GM12872 (cell line): ENCODE measurements around the gene GIT2.

Source experiments
- TF ChIP-seq, protein P1 (sequence below): IDR thresholded peaks from 3 replicates; pipeline ENCODE4 v1.5.1; 2011; ENCODE audit warnings: low read depth, mild to moderate bottlenecking, low read length, moderate library complexity; ENCODE audit not compliant: insufficient read depth

GIT2 gene

DNA sequence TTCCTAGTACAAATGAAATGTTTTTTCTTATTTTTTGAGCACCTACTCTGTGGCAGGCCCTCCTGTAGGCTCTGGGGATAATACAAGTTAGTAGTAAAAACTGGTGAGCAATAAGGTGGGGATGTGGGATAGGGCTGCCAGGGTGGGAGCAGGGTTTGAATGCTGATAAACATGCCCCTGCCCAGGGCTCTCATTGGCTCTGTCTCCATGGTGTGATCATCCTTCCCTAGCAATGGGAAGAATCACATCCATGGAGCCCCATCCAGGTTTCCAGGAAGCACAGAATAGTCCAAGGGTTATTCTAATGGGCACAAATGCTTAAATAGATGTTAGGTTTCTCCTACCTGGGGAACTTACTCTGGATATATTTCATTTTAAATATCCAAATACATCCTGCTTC lies 45.5 kb downstream of the GIT2 start:
- TF ChIP-seq, protein P1, sequence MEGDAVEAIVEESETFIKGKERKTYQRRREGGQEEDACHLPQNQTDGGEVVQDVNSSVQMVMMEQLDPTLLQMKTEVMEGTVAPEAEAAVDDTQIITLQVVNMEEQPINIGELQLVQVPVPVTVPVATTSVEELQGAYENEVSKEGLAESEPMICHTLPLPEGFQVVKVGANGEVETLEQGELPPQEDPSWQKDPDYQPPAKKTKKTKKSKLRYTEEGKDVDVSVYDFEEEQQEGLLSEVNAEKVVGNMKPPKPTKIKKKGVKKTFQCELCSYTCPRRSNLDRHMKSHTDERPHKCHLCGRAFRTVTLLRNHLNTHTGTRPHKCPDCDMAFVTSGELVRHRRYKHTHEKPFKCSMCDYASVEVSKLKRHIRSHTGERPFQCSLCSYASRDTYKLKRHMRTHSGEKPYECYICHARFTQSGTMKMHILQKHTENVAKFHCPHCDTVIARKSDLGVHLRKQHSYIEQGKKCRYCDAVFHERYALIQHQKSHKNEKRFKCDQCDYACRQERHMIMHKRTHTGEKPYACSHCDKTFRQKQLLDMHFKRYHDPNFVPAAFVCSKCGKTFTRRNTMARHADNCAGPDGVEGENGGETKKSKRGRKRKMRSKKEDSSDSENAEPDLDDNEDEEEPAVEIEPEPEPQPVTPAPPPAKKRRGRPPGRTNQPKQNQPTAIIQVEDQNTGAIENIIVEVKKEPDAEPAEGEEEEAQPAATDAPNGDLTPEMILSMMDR = no peak

DNA sequence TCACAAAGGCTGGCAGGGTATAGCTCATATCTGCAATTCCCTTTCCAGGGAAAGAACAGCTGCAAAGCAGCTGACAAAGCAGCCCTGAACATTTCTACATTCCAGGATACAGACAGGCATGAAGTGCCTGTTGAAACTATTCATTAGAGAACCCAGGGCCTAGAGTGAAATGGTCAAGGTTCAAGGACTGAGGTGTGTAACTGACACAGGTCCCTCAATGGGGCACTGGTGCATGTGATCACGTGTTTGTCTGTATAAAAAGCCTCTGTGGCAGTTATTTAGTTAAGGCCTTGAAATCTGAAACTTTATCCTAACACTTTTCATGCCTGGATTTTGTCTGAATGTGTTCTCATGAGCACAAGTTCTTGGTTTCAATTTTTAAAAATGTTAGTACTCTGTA lies 47.1 kb downstream of the GIT2 start:
- TF ChIP-seq, protein P1 = no peak

DNA sequence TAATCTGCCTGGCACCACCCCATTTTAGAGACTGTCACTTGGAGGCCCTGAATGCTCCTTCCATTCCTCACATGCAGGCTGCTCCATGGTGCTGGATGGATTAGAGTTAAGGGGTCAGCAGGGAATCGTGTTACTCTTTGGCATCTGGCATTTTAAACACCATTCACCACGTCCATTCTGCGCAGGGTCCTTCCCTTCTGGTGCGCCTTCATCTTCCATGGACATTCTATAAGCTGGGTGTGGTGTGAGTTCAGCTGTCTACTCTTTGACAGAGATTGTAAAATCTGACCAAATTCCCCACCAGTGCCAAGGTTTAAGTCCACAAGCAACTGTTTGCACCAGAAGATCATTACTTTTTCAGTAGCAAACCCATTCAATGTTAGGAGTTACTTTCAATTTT lies 47.8 kb downstream of the GIT2 start:
- TF ChIP-seq, protein P1 = no peak

DNA sequence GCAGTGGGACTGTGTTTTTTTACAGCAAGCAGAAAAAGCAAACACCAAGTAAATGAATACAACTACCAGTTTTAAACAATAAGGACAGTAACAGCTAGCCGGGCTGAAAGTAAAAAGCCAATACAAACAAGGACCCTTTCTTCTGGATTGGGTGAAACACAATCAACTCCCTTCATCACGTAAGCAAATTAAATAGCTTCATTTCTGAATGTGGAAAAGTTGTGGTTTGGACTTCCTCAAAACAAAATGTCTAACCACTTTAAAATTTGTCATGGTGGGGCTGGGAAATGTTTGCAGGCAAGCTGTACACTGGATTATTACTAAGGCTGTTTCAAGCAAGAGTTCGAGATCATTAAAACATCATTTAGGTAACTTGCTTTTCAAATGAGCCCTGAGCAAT lies 48.6 kb downstream of the GIT2 start:
- TF ChIP-seq, protein P1 = no peak

DNA sequence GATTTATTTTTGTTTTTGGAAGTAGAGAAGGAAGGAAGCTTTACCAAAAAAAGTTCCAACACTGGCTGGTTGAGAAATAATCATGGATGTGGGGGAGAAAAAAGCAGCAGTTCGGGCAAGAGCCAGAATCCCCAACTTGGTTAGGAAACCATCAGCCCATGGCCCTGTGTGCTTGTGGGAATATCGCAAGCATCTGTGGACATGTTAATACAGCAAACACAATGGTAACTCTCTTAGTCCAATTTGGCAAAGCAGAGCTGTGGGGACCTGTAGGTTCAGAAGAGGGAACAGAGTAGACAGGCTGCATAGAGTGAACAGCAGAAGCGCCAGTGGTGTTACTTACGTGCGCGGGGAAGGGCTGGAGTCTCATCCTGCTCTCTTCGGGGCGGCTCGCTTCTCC lies 49.3 kb downstream of the GIT2 start:
- TF ChIP-seq, protein P1 = no peak

DNA sequence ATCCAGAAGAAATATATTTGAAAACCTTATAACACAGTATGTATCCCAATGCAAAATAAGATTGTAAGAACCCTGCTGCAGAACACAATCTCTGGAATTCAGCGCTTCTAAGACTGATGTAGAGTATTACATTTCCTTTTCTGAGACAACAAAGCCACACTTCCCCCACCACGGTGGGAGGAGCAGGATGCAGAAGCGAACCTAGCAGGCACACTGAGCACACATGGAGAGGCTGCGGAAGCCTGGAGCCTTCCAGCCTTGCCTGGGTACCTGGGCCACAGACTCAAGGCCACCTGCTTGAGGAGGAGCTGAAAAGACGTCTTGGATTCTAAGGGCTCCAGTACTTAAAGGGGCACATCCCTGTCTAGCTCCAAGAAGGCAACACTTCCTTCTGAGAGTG lies 49.7 kb downstream of the GIT2 start:
- TF ChIP-seq, protein P1 = no peak

DNA sequence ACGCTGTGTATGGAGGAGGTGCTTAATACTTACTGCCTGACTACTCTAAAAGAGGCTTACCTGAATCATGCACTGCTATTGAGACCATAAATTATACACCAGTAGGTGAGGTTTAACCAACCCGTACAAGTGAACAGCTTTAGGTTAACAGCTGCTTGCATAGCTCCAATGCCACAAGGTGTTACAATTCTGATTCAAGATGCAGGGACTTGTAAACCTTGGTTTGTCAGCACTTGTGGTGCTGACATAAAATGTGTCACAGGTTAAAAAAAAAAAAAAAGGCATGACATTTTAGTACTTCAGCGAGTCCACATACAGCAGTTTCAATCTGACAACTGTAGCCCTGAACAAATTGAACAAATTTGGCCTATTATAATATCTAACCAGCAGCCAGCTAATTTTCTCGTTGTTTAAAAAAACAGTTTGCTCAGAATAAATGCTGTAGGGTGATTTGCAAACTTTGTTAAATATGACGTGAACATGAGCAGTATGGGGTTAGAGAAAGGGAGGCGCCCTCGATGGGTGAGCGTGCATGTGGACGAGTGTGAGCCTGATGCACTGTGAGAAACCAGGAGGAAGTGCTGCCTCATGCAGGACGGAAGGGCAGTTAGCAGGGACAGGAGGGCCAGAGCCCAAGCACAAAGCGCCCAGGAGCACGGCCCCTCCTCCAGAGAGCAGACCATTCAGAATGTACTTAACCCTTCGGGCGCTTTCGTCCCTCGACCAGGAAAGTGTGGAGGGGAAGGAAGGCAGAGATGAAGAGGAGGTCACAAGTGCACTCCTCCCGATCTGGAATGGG lies 51.4 kb downstream of the GIT2 start:
- TF ChIP-seq, protein P1 = no peak
